SK-N-MC (cell line): ENCODE data around the gene KAT8.

Source experiments
- DNase-seq: peaks from one replicate; pipeline ENCODE4 v3.0.0-alpha.2; 2011; ENCODE audit warnings: low read depth, low spot score
- H3K27ac ChIP-seq: fragments of 200-600 bp; sonication (generic); 2 replicates; pipeline ENCODE4 v1.5.1; 2016; ENCODE audit warnings: mixed run types
- H3K36me3 ChIP-seq: fragments of 200-600 bp; sonication (generic); 2 replicates; pipeline ENCODE4 v1.6.1; 2017; ENCODE audit warnings: antibody characterized with exemption, low read length, mixed read lengths; ENCODE audit not compliant: insufficient read depth
- H3K4me3 ChIP-seq: fragments of 200-600 bp; sonication (generic); 2 replicates; pipeline ENCODE4 v1.5.1; 2016
- H3K9ac ChIP-seq: fragments of 200-600 bp; sonication (generic); 2 replicates; pipeline ENCODE4 v1.8.0; 2017; ENCODE audit warnings: mixed run types, mixed read lengths; ENCODE audit not compliant: insufficient read length
- H3K9me3 ChIP-seq: fragments of 200-600 bp; sonication (generic); 2 replicates; pipeline ENCODE4 v1.6.1; 2017; ENCODE audit warnings: low read depth, mild to moderate bottlenecking, antibody characterized with exemption, low read length, moderate library complexity, mixed read lengths
- EZH2 ChIP-seq: fragments of 200-600 bp; sonication (generic); IDR thresholded peaks from one replicate; pipeline ENCODE4 v1.6.1; 2017; ENCODE audit warnings: antibody characterized with exemption
- FOXP2 ChIP-seq: optimal IDR thresholded peaks from 2 replicates; pipeline ENCODE3; 2011; ENCODE audit warnings: mild to moderate bottlenecking, moderate library complexity; ENCODE audit not compliant: insufficient read depth; ENCODE audit errors: extremely low read length, control extremely low read depth
- POLR2AphosphoS5 ChIP-seq: IDR thresholded peaks from 2 replicates; pipeline ENCODE4 v1.6.1; 2012; ENCODE audit warnings: mild to moderate bottlenecking, low read depth, low read length, borderline replicate concordance

Gene KAT8

DNA sequence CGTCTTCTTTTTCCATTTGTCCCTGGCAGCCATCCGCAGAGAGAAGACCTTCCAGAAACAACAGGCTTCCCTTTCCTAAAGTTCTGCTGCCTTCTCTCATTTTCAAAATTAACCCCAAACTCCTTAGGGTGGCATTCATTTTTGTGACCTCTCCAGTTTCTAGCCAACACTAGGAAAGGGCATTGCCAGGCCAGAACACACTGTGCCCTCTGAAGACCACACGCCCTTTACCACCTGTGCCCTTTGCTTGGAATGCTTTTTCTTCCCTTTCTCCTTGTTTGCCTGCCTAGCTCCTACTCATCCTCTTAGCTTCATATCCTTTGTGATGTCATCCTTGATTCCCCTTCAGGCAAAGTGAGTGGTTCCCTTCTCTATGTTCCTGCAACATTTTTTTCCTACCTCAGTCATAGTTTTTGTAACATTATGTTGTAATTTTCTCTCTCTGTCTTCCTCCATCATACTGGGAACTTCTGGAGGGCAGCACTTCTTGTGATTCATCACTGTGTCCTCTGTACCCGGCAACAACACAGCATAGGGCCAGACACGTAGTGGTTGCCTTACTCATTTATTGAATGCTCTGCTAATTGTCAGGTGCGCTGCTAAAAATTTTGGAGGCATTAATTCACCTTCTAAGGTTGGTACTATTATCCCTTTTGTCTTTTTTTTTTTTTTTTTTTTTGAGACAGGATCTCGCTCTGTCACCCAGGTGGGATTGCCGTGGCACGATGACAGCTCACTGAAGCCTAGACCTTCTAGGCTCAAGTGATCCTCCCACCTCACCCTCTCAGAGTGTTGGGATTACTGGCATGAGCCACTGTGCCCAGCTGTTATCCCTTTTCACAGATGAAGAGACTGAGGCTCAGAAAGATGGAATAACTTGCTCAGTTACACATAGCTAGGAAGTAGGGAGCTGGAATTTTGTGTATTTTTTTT is 1.0 kb downstream of the KAT8 start:
- Histone ChIP-seq H3K9me3 (no peaks in the 10 kb centered on the region), H3K4me3 (peak overlapping the region; percentile 91), H3K27ac (peak overlapping the region; percentile 71; the same call in 1 of the 2 replicates), H3K36me3 (peaks cover 37% of the 10 kb centered on the region), H3K9ac (peak overlapping the region; percentile 84)
- no peak for TF ChIP-seq EZH2
- no peak for TF ChIP-seq POLR2AphosphoS5
- TF ChIP-seq FOXP2, result no peak
- DNase-seq, result no peak

GRCh38 chr16:31120129-31120528 is 2.7 kb downstream of the KAT8 start:
- no peak for DNase-seq
- TF ChIP-seq POLR2AphosphoS5 (no peak), FOXP2 (no peak), EZH2 (no peak)
- Histone ChIP-seq H3K9ac (no peak overlapping the region), H3K36me3 (peaks cover 37% of the 10 kb centered on the region), H3K4me3 (no peak overlapping the region), H3K27ac (no peak overlapping the region), H3K9me3 (no peaks in the 10 kb centered on the region)

DNA sequence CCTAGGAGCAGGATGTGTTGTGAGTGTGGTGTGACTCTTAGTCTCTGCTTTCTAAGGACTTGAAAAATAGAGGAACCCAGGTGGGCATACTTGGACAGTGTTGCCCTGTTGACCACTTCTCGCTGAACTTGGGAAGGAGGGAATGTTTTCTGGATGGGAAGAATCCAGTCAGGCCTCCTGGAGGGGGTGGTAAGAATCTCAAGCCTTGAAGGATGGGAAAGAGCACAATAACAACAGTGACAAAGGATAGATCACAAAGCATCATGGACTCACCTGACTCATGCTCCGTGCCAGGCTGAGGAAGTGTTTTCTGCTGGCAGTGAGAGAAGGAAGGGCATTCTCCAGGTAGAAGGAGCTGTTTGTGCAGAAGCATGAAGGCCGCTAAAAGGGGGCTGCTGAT is 8.4 kb downstream of the KAT8 start:
- Histone ChIP-seq H3K27ac (no peak overlapping the region), H3K4me3 (no peak overlapping the region), H3K9me3 (no peaks in the 10 kb centered on the region), H3K9ac (no peak overlapping the region), H3K36me3 (peaks cover 17% of the 10 kb centered on the region)
- DNase-seq, result no peak
- TF ChIP-seq FOXP2 (no peak), POLR2AphosphoS5 (no peak), EZH2 (no peak)

GRCh38 chr16:31127182-31127581 is 9.7 kb downstream of the KAT8 start:
- Histone ChIP-seq H3K9ac (no peak overlapping the region), H3K36me3 (peaks cover 3% of the 10 kb centered on the region), H3K4me3 (no peak overlapping the region), H3K9me3 (no peaks in the 10 kb centered on the region), H3K27ac (no peak overlapping the region)
- TF ChIP-seq FOXP2, result no peak
- no peak for TF ChIP-seq POLR2AphosphoS5
- no peak for TF ChIP-seq EZH2
- DNase-seq, result no peak

GRCh38 chr16:31128711-31129567 is 11.5 kb downstream of the KAT8 start:
- no peaks in the 10 kb centered on the region for H3K9me3 ChIP-seq
- DNase-seq, result no peak
- TF ChIP-seq FOXP2 (no peak), EZH2 (no peak), POLR2AphosphoS5 (no peak)
- no peak overlapping the region for H3K9ac ChIP-seq
- no peaks in the 10 kb centered on the region for H3K36me3 ChIP-seq
- H3K27ac ChIP-seq, result no peak overlapping the region
- H3K4me3 ChIP-seq, result no peak overlapping the region

DNA sequence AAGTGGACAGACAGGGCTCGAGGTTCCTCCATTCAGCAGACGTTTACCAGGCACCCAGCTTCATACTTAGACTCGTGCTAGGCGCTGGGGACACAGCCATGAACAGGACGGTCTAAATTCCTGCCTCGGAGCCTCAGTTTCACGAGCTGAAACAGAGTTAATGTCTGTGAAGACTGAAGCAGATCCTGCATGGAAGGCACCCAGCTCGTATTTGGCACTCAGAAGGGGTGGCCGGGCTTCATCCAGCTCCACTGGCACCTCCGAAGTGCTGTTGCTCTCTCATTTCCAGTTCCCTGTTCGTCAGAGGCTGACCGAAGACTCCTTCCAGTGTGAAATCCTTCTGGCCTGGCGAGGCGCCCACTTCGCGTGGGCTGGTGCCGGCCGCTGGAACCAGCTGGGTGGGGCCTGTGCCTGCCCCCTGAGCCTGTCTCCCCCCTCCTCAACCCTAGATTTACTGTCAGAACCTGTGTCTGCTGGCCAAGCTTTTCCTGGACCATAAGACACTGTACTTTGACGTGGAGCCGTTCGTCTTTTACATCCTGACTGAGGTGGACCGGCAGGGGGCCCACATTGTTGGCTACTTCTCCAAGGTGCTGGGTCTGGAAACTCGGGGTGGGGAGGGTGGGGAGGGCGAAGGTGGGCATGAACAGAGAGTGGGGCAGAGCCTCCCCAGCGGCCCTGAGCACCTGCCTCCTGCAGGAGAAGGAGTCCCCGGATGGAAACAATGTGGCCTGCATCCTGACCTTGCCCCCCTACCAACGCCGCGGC is 12.3 kb downstream of the KAT8 start:
- H3K36me3 ChIP-seq, result no peaks in the 10 kb centered on the region
- no peak for TF ChIP-seq POLR2AphosphoS5
- TF ChIP-seq EZH2, result no peak
- no peak for TF ChIP-seq FOXP2
- H3K27ac ChIP-seq, result no peak overlapping the region

DNA sequence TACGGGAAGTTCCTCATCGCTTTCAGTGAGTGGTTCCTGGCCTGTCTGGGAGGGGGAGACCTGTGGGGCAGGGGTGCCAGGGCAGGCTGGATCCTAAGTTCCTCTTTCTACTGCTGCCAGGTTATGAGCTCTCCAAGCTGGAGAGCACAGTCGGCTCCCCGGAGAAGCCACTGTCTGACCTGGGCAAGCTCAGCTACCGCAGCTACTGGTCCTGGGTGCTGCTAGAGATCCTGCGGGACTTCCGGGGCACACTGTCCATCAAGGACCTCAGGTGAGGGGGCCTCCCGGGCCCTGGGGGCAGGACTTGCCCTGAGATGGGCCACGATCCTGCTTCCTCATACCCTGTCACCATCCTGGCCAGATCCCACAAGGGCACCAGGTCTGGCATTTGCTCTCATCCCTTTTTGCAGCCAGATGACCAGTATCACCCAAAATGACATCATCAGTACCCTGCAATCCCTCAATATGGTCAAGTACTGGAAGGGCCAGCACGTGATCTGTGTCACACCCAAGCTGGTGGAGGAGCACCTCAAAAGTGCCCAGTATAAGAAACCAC is 12.9 kb downstream of the KAT8 start:
- Histone ChIP-seq H3K9ac (no peak overlapping the region), H3K36me3 (no peaks in the 10 kb centered on the region), H3K9me3 (no peaks in the 10 kb centered on the region), H3K4me3 (no peak overlapping the region), H3K27ac (no peak overlapping the region)
- no peak for DNase-seq
- TF ChIP-seq FOXP2 (no peak), EZH2 (no peak), POLR2AphosphoS5 (no peak)

More for the DNA sequence above, 12.3 kb downstream of the KAT8 start:
- Histone ChIP-seq H3K9me3 (no peaks in the 10 kb centered on the region), H3K4me3 (no peak overlapping the region), H3K9ac (no peak overlapping the region)
- DNase-seq, result no peak

GRCh38 chr16:31130899-31131298 is 13.4 kb downstream of the KAT8 start:
- no peak overlapping the region for H3K27ac ChIP-seq
- TF ChIP-seq FOXP2, result no peak
- no peak for TF ChIP-seq POLR2AphosphoS5
- no peak for TF ChIP-seq EZH2
- DNase-seq, result no peak
- H3K9ac ChIP-seq, result no peak overlapping the region
- no peaks in the 10 kb centered on the region for H3K36me3 ChIP-seq
- no peak overlapping the region for H3K4me3 ChIP-seq
- H3K9me3 ChIP-seq, result no peaks in the 10 kb centered on the region
